ENCODE data around the gene NOX5. TPM values are rescaled to one million over a fixed set of nuclear protein-coding genes. Genes with fewer than 3 reads are reported as not detected.

The NOX5 gene
- total RNA-seq, 1 experiment from 2014 or later = 0.91 TPM

GRCh38 chr15:68991723-68992122 is 22.8 kb upstream of the NOX5 start:
- H3K27ac ChIP-seq (ENCODE audit: low read depth, low read length) = no peak overlapping the region
- no peak overlapping the region for H3K4me2 ChIP-seq (ENCODE audit: low read length)
- H3K9me3 ChIP-seq (ENCODE audit: control insufficient read depth in 1 of 2, insufficient read depth in 1 of 2, low read depth in 1 of 2, low read length in 2 of 2) = no peaks in the 10 kb centered on the region
- H3K4me1 ChIP-seq (ENCODE audit: control insufficient read depth in 1 of 2, insufficient read depth in 2 of 2, low read length in 2 of 2) = 0 out of 4 replicates have a peak, but pooled peaks cover 0 to 4% of the 10 kb centered on the region in 2 experiments
- BruUV-seq (replicated peaks) = no TSS peak
- ATAC-seq (no peak), DNase-seq (ENCODE audit: low read depth, low spot score) (no peak)
- RAD21 ChIA-PET (ENCODE audit: low non-redundant PET in 1 of 2, low total read pairs in 2 of 2, uncharacterized antibody in 2 of 2, unreplicated experiment in 2 of 2) = no interaction called here
- H3K9me2 ChIP-seq (ENCODE audit: insufficient read depth) = no peaks in the 10 kb centered on the region
- no peak overlapping the region for H3K4me3 ChIP-seq (replicated peaks in 1 of 2; ENCODE audit: low read depth in 1 of 2, low read length in 2 of 2)
- H3K9ac ChIP-seq (ENCODE audit: low read length) = no peak overlapping the region
- CTCF ChIA-PET = no interaction called here
- intact Hi-C loops (cut with micrococcal nuclease) = no loop called here
- no peak overlapping the region for H2AFZ ChIP-seq (ENCODE audit: low read depth, low read length, poor library complexity, severe bottlenecking)
- POLR2A ChIA-PET = no interaction called here
- no peaks in the 10 kb centered on the region for H3K79me2 ChIP-seq (ENCODE audit: insufficient read depth, low read length)
- no peaks in the 10 kb centered on the region for H4K20me1 ChIP-seq (ENCODE audit: insufficient read depth)
- H3K36me3 ChIP-seq (ENCODE audit: control insufficient read depth in 1 of 2, insufficient read depth in 2 of 2, low read length in 2 of 2) = no peaks in the 10 kb centered on the region
- TF ChIP-seq RAD21 (IDR thresholded peaks at IDR 0.05; ENCODE audit: low read depth) = no peak
- no peak for TF ChIP-seq YY1 (IDR thresholded peaks at IDR 0.05; ENCODE audit: extremely low read depth, insufficient replicate concordance, low read depth, low read length)
- no peak for TF ChIP-seq ATF3 (IDR thresholded peaks at IDR 0.05)
- TF ChIP-seq ELF1 (IDR thresholded peaks at IDR 0.05; ENCODE audit: borderline replicate concordance, low read depth) = no peak
- TF ChIP-seq EGR1 (IDR thresholded peaks at IDR 0.05; ENCODE audit: low read depth) = no peak
- H3K27me3 ChIP-seq (ENCODE audit: insufficient read depth, low read length) = no peaks in the 10 kb centered on the region

- no peak overlapping the region for H3K4me2 ChIP-seq (ENCODE audit: low read length)
- POLR2A ChIA-PET = no interaction called here
- no peaks in the 10 kb centered on the region for H3K27me3 ChIP-seq (ENCODE audit: insufficient read depth, low read length)
- no peaks in the 10 kb centered on the region for H3K36me3 ChIP-seq (ENCODE audit: control insufficient read depth in 1 of 2, insufficient read depth in 2 of 2, low read length in 2 of 2)
- H3K4me1 ChIP-seq (ENCODE audit: control insufficient read depth in 1 of 2, insufficient read depth in 2 of 2, low read length in 2 of 2) = 0 out of 4 replicates have a peak, but pooled peaks cover 0 to 6% of the 10 kb centered on the region in 2 experiments
- RAD21 ChIA-PET (ENCODE audit: low non-redundant PET in 1 of 2, low total read pairs in 2 of 2, uncharacterized antibody in 2 of 2, unreplicated experiment in 2 of 2) = no interaction called here
- no peak overlapping the region for H3K9ac ChIP-seq (ENCODE audit: low read length)
- no peak overlapping the region for H2AFZ ChIP-seq (ENCODE audit: low read depth, low read length, poor library complexity, severe bottlenecking)
- CTCF ChIA-PET = no interaction called here
- DNase-seq (ENCODE audit: low read depth, low spot score) (no peak), ATAC-seq (no peak)
- no peak overlapping the region for H3K4me3 ChIP-seq (replicated peaks in 1 of 2; ENCODE audit: low read depth in 1 of 2, low read length in 2 of 2)
- no peaks in the 10 kb centered on the region for H3K79me2 ChIP-seq (ENCODE audit: insufficient read depth, low read length)
- intact Hi-C loops (cut with micrococcal nuclease) = no loop called here
- no peaks in the 10 kb centered on the region for H3K9me3 ChIP-seq (ENCODE audit: control insufficient read depth in 1 of 2, insufficient read depth in 1 of 2, low read depth in 1 of 2, low read length in 2 of 2)
- H4K20me1 ChIP-seq (ENCODE audit: insufficient read depth) = no peaks in the 10 kb centered on the region
- no peak overlapping the region for H3K27ac ChIP-seq (ENCODE audit: low read depth, low read length)
- no peaks in the 10 kb centered on the region for H3K9me2 ChIP-seq (ENCODE audit: insufficient read depth)
- no peak for TF ChIP-seq CEBPB (IDR thresholded peaks at IDR 0.05; ENCODE audit: low read depth)
- no peak for TF ChIP-seq ZNF274 (IDR thresholded peaks at IDR 0.05; ENCODE audit: low read depth, low read length)
- no peak for TF ChIP-seq CBX3 (IDR thresholded peaks at IDR 0.05; ENCODE audit: low read depth)
- TF ChIP-seq TCF7L2 (IDR thresholded peaks at IDR 0.05; ENCODE audit: borderline replicate concordance, extremely low read depth, insufficient read depth, insufficient read length) = no peak
- TF ChIP-seq MAX (IDR thresholded peaks at IDR 0.05) = no peak
- TF ChIP-seq JUND (IDR thresholded peaks at IDR 0.05) = no peak
- TF ChIP-seq ATF3 (IDR thresholded peaks at IDR 0.05) = no peak
- no peak for TF ChIP-seq YY1 (IDR thresholded peaks at IDR 0.05; ENCODE audit: extremely low read depth, insufficient replicate concordance, low read depth, low read length)
- no peak for TF ChIP-seq SRF (IDR thresholded peaks at IDR 0.05; ENCODE audit: low read depth)
- TF ChIP-seq CTCF (IDR thresholded peaks at IDR 0.05 in 2 of 3, conservative IDR thresholded peaks at IDR 0.05 in 1 of 3; ENCODE audit: borderline replicate concordance in 1 of 3, insufficient read depth in 1 of 3, low read depth in 2 of 3, low read length in 2 of 3) = no peak
- no peak for TF ChIP-seq FOSL1 (IDR thresholded peaks at IDR 0.05; ENCODE audit: low read depth)
- TF ChIP-seq SIN3A (IDR thresholded peaks at IDR 0.05; ENCODE audit: low read depth) = no peak
- no peak for TF ChIP-seq POLR2AphosphoS5 (IDR thresholded peaks at IDR 0.05; ENCODE audit: low read depth, low read length)
- no peak for TF ChIP-seq EZH2phosphoT487 (IDR thresholded peaks at IDR 0.05; ENCODE audit: borderline replicate concordance)
- TF ChIP-seq ZFX (IDR thresholded peaks at IDR 0.05) = no peak
- BruUV-seq (replicated peaks) = no TSS peak
Observed at GRCh38 chr15:68992696-68993095, 21.8 kb upstream of the NOX5 start.
